ENCODE results near the gene CLK1.

CLK1 gene

DNA sequence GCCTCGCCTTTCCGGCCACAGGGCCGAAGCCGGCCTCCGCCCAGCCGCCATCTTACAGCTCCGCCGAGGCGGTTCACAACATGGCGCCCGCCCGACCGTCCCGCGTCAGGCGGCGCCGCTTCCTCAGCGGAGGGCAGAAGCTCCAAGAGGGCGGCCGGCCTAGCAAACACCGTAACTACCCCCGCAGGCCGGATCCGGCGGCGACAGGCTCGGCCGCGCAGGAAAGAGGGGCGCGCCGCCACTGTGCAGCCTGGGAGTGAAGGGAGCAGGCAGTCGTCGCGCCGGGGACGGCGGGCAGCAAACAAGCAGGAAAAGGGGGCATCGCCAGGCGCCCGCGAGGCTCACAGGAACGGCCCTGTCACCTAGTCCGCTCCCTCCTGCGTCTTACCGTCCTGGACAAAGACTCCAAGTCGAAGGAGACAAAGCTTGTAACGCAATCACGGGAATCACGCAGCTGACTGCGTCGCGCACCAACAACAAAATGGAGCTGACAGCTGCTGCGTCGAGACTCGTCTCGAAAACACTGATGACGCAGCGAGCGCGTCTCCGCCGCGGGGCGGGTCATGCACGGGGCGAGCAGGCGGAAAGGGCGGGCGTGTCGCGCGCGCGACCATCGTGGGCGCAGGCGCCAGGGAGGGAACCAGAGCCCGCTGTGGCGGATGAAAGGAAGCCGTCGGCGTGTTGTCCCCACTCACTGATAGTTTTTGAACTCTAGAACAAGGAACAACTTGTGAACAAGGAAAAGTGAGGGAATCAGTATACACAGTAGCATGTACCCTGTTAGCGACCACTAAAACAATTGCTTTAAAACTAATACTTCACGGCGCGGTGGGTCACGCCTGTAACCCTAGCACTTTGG, at the start of gene CLK1:
Gene CLK1 (minus strand): TSS at position 483 of the 859 bp plus-strand sequence. CDS start 2,796 bp downstream, outside the sequence.
- H3K4me3 ChIP-seq (ENCODE audit: low read depth, low read length): peak within 1 kb of the TSS; percentile 94
- no peak for TF ChIP-seq CTCF (IDR thresholded peaks at IDR 0.05; ENCODE audit: low read depth, low read length)

- TF ChIP-seq CTCF (IDR thresholded peaks at IDR 0.05; ENCODE audit: low read depth, low read length): no peak
- H3K4me3 ChIP-seq (ENCODE audit: low read depth, low read length): no peak overlapping the region
Measured at GRCh38 chr2:200913654-200914053, 49.2 kb upstream of the CLK1 start.

GRCh38 chr2:200909958-200910357, 45.5 kb upstream of the CLK1 start:
- TF ChIP-seq CTCF (IDR thresholded peaks at IDR 0.05; ENCODE audit: low read depth, low read length): no peak
- H3K4me3 ChIP-seq (ENCODE audit: low read depth, low read length): no peak overlapping the region

- peak; percentile 61 for TF ChIP-seq CTCF (IDR thresholded peaks at IDR 0.05; ENCODE audit: low read depth, low read length)
- H3K4me3 ChIP-seq (ENCODE audit: low read depth, low read length): no peak overlapping the region
Measured at GRCh38 chr2:200905618-200906296, 41.3 kb upstream of the CLK1 start.

DNA sequence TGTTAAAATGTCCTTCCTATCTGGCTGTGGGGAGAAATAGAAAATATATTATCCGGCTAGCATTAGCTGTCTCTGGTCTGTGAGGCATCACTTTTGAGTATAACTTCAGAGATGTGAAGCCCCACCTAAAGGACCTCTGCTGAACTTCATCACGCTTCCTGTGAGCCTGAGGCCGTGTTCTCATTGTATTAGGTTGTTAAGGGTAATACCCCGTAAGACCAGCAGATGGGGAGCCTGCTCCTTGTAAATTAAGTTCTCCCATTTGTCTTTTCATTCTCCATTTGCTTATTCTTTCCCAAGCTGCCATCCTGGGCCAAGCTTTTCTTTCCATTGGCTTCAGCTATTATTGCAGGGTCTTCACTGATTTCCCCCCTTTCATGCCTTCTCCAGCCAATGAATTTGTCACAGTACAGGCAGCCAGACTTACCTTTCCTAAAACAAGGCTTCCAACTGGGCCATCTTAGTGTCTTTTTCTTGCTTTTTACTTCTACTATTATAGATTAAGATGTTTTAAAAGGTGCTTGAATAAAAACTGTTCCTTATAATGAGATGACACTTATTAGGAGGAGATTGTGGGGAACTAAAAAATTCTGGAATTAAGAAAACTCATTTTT, 37.1 kb upstream of the CLK1 start:
- peak; percentile 70 for TF ChIP-seq CTCF (IDR thresholded peaks at IDR 0.05; ENCODE audit: low read depth, low read length)
- no peak overlapping the region for H3K4me3 ChIP-seq (ENCODE audit: low read depth, low read length)

DNA sequence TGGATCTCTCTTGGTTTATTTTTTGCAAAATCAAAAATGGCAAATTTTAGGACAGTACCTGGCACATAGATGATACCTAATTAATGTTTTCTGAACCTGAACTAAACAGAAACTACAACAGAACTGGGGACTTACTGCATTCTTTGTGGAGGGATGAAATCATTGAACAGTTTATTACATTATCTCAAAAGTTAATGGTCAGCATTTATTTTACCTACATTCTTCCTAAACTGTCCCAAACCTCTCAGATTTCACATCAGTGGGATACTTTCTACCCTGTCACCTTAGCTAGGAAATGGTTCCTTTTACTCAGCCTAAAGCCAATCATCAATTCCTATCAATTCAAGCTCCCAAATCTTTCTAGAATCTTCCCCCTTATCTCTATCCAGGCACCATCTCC, 35.0 kb upstream of the CLK1 start:
- no peak overlapping the region for H3K4me3 ChIP-seq (ENCODE audit: low read depth, low read length)
- TF ChIP-seq CTCF (IDR thresholded peaks at IDR 0.05; ENCODE audit: low read depth, low read length): no peak

Measured in WI38 (cell line).